H1 (cell line): ENCODE results near the gene TBL2. TPM values are rescaled to one million over a fixed set of nuclear protein-coding genes. Genes with fewer than 3 reads are reported as not detected.

Experiments
- CREB1 ChIP-seq: IDR thresholded peaks from 2 replicates; pipeline ENCODE4 v1.6.1; 2012; ENCODE audit warnings: inconsistent platforms
- CTBP2 ChIP-seq: IDR thresholded peaks from 2 replicates; pipeline ENCODE4 v1.7.0; 2011; ENCODE audit warnings: borderline replicate concordance, mild to moderate bottlenecking, moderate library complexity, mixed read lengths, low read length; ENCODE audit not compliant: insufficient read depth, insufficient read length
- KDM5A ChIP-seq: fragments of 200-600 bp; IDR thresholded peaks from 2 replicates; pipeline ENCODE4 v1.7.1; 2012; ENCODE audit warnings: mild to moderate bottlenecking, low read length, inconsistent platforms, mixed read lengths
- SUZ12 ChIP-seq: fragments of 200-600 bp; sonication (generic); IDR thresholded peaks from 2 replicates; pipeline ENCODE4 v1.6.1; 2012; ENCODE audit warnings: mild to moderate bottlenecking, inconsistent platforms, low read length, moderate library complexity, mixed read lengths
- TEAD4 ChIP-seq: IDR thresholded peaks from 2 replicates; pipeline ENCODE4 v1.6.1; 2012; ENCODE audit warnings: low read depth, low read length, inconsistent platforms, mixed read lengths
- ZNF274 ChIP-seq: IDR thresholded peaks from 2 replicates; pipeline ENCODE4 v1.7.0; 2012; ENCODE audit warnings: low read length, borderline replicate concordance; ENCODE audit errors: extremely low read depth
- polyA plus RNA-seq, 7 experiments: library from polyadenylated mRNA; depleted of rRNA in 3 of 7; stranded (reverse) in 5 of 7; unstranded in 2 of 7; fragments of >200 nt in 5 of 7; fragments of 200-250 nt in 2 of 7; gene quantifications; 1 replicate in 5 of 7; 2 replicates in 1 of 7; 4 replicates in 1 of 7; pipeline versions ENCODE4 v1.2.1 to v1.2.3, GENCODE V29; 2011 to 2013; ENCODE audit warnings: missing spikeins in 2 of 7, mixed read lengths in 2 of 7
- total RNA-seq: library from RNA; stranded (reverse); fragmentation: NEBNext Ultra II Directional; extraction: Animal tissue kit (Norgen Biotek cat#: 25700); gene quantifications from 2 replicates; pipeline ENCODE4 v1.2.1, GENCODE V29; 2021
- TF ChIP-seq, protein P1 (sequence below): IDR thresholded peaks from 2 replicates; pipeline ENCODE4 v1.6.1; 2012; ENCODE audit warnings: low read length, inconsistent platforms

The TBL2 gene
- total and polyA plus RNA-seq, 2 of the 8 experiments (the other 6 are each of a cell fraction or from before 2014, with no cell fraction given), result 25.8 to 29.7 TPM

DNA sequence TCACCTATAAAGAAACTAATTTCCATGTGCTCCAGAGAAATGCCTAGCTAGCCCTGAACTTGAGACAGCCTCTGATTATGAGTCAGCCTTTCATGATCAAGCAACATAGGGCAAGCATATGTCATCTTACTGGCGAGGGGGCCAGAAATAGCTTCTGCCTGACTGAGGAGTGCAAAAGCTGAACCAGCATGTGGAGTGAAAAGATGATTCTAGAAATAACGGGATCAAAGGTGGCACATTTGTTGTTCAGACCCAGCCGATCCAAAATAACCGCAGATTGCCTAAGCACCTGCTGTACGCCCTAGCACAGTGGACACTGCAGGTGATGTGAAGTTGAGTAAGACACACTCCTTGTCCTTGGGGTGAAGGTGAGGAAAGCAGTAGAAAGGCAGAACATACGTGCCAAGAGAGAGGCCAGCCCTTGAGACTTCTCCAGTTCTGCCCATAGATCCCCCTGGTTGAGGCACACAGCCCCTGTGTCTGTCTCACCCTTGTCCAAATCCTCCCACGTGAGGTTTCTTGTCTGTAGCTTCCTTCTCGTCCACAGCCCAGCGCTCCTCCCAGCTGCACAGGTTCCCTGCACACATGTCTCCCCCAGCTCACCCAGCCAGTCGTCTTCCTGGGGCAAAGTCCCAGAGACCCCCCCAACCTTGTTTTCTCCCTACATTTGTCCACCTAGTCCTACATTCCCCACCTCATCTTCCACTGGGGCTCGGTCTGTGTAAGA, 18.1 kb downstream of the TBL2 start (continued):
- no peak for TF ChIP-seq CTBP2
- TF ChIP-seq CREB1, result no peak
- no peak for TF ChIP-seq ZNF274
- TF ChIP-seq, protein P1, sequence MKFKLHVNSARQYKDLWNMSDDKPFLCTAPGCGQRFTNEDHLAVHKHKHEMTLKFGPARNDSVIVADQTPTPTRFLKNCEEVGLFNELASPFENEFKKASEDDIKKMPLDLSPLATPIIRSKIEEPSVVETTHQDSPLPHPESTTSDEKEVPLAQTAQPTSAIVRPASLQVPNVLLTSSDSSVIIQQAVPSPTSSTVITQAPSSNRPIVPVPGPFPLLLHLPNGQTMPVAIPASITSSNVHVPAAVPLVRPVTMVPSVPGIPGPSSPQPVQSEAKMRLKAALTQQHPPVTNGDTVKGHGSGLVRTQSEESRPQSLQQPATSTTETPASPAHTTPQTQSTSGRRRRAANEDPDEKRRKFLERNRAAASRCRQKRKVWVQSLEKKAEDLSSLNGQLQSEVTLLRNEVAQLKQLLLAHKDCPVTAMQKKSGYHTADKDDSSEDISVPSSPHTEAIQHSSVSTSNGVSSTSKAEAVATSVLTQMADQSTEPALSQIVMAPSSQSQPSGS, result no peak
- TF ChIP-seq KDM5A, result no peak
- no peak for TF ChIP-seq SUZ12
- no peak for TF ChIP-seq TEAD4
